SHP77 treated with DMSO at 0.1 percent for 48 hours (cell line): ENCODE data around the gene FOXQ1.
"Not testable (repeated sequence)": the region's sequence is repeated elsewhere in the genome, so short reads cannot be mapped to it uniquely, and the experiment has no call there.

Experiments used
- DNase-seq: peaks from one replicate; lab custom pipeline; 2025; lab: John Stamatoyannopoulos, UW

The FOXQ1 gene

DNA sequence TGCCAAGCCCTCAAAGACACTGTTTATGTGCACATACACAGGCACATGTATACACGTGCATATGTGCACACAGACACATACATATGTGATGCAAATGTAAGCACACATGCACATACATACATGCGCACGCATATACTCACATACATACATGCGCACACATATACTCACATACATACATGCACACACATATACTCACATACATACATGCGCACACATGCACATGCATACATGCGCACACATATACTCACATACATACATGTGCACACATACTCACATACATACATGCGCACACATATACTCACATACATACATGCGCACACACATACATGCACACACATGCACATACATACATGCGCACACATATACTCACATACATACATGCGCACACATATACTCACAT is 20.5 kb upstream of the FOXQ1 start:
- DNase-seq = no peak

- no peak for DNase-seq
These were observed 16.5 kb upstream of the FOXQ1 start for GRCh38 chr6:1295420-1295819.

GRCh38 chr6:1296079-1296478 is 15.8 kb upstream of the FOXQ1 start:
- no peak for DNase-seq

DNA sequence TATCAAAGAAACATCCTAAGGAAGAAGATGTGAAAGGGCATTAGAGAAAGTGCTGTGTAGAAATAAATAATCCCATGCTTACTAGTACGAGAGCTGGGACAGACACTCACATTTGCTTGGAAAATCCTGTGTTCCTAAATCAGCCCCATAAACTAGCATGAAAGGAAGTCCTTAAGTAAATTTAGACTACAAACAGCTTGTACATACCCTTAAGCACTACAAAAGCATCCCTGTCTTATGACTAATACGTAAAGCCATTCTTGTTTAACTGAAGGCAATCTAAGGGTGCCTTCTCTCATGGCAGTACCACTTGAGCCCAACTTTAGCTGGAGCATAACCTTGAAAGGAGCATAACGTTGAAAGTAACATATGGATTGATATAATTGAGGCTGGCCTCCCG is 15.4 kb upstream of the FOXQ1 start:
- no peak for DNase-seq

DNA sequence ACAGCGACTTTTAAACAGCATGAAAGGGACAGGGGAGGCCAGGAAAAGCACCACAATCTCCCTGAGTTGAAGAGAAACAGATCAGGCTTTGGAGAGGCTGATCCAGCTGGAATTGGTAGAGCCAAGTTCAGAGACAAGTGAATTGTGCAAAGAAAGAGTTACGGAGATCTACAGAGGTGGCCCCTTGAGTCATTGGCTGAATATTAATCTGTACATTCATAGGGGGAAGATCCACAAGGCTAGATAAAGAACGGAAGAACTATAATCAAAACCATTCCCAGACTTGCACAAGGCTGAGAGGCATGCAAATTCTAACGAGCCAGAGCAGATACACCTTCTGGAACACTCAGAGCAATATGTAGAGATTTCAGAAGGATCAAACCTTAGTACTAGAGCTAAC is 14.2 kb upstream of the FOXQ1 start:
- no peak for DNase-seq

DNA sequence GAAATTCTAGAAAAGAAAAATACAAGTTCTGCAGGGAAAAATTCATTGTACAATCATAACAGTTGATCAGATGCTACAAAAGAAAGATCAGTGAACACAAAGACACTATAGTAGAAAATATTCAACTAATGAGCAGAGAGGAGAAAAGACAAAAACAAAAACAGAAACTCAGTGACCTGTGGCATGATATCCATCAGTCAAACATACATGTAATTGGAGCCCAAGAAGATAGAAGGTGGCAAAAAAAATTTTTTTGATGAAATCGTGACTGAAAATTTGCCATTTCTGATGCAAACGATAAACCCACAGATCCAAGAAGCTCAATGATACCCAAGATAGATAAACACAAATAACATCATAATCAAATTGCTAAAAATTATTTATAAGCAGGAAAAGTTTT is 13.1 kb upstream of the FOXQ1 start:
- DNase-seq = no peak

DNA sequence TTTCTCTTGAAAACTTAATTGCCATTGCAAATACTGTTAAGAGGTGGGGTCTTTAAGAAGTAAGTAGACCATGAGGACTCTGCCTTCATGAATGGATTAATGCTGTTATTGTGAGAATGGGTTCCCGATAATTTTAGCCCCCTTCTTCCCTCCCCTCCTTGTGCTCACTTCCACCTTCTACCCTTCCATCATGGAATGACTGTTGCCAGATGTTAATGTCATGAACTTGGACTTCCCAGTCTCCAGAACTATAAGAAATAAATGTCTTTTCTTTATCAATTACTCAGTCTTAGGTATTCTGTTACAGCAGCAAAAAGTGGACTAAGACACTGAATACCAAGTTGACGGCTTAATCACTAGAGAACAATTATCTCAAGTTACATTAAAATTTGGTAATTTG is 5.8 kb upstream of the FOXQ1 start:
- no peak for DNase-seq

DNA sequence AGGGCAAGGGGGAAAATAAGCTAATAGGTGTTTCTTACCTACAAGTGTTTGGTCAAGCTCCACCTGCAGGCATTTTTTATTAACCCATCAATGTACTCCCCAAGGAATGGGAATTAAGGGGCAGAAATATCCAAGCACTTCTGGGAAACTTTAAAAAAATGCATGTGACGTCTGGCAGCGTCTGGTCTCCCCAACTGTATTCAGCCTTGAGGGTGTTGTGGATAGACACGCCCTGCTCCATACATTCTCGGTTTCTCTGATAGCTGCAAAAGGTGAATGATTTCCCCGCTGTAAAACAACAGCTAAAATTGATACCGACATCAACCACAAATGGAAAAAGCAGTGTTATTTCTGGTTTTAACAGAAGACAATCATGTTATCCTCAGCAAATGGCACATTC is 2.5 kb upstream of the FOXQ1 start:
- DNase-seq = no peak

DNA sequence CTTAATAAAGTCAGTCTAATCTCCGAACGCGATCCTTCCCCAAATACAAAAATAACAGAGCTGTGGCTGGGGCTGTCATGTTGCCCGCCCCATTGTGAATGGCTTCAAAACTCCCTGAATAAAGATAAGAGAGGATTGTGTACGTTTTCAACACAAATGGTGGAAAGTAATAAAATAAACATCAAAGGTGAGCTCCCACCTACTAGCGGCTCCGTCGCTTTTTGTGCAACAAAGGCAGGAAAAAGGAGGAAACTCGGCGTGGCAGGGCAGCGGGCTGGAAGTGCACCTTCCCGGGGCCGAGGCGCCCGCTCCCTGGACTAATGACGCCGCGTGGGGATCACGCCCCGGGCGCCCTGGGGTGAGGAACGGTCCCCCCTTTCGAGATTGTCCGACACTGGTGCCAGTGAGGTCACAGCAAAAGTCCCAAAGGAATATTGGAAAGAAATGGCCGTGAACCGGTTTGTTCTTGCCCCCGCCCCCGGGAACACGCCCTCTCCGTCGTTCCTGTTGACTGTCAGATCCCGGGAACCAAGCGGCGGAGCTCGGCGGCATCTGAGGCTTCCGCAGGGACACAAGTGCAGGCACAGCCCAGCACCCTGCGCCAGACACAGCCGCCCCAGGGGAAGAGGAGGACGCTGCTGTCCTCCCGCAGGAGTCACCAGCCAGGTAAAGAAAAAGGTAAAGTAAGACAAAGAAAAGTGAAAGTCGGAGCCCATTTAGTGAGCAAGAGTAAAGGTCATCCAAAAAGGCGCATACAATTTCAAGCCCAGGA is 1.1 kb upstream of the FOXQ1 start:
- DNase-seq = no peak

DNA sequence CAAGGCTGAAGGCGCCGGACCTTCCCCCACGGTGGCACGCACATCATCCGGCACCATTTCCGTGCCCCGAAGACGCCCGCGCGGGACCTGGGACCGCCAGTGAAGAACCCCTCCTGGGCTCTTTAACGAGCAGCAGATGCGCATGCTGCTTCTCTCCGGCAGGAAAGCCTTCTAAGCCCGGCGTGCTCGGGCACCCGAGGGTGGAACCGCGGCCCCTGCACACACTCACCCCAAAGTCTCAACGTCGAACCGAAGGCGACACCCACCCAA is 240 bp downstream of the FOXQ1 start:
- DNase-seq = no peak

DNA sequence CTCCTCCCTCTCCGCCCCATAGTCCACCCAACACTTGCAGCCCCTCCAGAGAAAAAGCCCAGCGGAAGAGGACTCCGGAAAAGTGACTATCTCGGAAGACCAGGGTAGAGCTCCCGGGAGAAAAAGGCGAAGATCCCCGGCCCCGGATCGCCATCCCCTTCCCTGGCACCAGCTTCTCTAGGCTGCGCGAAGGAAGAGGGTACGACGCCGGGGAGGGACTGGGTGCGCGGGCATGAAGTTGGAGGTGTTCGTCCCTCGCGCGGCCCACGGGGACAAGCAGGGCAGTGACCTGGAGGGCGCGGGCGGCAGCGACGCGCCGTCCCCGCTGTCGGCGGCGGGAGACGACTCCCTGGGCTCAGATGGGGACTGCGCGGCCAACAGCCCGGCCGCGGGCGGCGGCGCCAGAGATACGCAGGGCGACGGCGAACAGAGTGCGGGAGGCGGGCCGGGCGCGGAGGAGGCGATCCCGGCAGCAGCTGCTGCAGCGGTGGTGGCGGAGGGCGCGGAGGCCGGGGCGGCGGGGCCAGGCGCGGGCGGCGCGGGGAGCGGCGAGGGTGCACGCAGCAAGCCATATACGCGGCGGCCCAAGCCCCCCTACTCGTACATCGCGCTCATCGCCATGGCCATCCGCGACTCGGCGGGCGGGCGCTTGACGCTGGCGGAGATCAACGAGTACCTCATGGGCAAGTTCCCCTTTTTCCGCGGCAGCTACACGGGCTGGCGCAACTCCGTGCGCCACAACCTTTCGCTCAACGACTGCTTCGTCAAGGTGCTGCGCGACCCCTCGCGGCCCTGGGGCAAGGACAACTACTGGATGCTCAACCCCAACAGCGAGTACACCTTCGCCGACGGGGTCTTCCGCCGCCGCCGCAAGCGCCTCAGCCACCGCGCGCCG is 822 bp downstream of the FOXQ1 start:
- no peak for DNase-seq

DNA sequence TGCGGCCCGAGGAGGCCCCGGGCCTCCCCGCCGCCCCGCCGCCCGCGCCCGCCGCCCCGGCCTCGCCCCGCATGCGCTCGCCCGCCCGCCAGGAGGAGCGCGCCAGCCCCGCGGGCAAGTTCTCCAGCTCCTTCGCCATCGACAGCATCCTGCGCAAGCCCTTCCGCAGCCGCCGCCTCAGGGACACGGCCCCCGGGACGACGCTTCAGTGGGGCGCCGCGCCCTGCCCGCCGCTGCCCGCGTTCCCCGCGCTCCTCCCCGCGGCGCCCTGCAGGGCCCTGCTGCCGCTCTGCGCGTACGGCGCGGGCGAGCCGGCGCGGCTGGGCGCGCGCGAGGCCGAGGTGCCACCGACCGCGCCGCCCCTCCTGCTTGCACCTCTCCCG is 1.5 kb downstream of the FOXQ1 start:
- no peak for DNase-seq

DNA sequence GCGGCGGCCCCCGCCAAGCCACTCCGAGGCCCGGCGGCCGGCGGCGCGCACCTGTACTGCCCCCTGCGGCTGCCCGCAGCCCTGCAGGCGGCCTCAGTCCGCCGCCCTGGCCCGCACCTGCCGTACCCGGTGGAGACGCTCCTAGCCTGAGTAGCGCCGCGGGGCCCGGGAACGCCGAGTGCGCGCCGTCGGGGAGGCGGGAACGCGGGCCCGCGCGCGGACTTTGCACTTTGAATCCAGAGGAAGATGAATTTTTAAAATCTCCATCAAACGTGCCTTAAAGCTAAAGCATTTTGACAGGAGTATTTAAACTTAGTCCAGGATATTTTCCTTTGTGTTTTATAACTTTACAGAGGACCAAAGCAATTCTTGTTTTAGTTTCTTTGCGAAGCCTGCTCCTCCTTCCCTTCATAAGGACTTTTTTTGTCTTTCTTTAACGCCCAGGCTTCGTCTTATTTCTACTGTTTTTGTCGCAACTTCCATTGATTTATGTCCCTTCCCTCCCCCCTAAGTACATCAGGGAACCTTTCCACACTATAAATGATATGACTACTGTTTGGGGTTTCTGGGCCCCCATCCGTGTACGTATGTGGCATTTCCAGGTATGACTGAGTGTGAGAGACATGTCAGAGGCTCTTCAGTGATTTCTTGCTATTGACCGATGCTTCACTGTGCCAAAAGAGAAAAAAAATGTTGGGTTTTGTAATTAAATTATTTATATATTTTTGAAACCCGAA is 2.0 kb downstream of the FOXQ1 start:
- DNase-seq = no peak

DNA sequence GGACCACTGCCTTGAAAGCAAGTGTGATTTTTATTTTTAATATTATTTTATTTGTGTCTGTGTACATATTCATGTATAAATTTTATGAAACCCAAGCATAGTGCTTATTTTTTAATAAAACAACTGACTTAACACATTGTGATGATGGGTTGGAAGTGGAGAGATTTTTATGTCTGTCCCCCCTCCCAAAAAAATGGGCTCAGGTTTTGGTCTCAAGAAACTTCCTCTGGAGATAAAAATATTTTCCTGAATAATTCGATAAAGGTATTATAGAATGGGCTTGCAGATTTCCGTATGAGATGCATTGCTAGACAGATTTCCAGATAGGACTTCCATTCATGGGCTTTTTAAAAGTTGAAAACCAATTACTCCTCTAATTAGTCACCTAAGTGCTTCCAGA is 2.7 kb downstream of the FOXQ1 start:
- DNase-seq = no peak

GRCh38 chr6:1315201-1315559 is 3.3 kb downstream of the FOXQ1 start:
- DNase-seq = no peak

GRCh38 chr6:1315560-1316386 is 3.9 kb downstream of the FOXQ1 start:
- no peak for DNase-seq

GRCh38 chr6:1316489-1316971 is 4.6 kb downstream of the FOXQ1 start:
- DNase-seq = no peak

DNA sequence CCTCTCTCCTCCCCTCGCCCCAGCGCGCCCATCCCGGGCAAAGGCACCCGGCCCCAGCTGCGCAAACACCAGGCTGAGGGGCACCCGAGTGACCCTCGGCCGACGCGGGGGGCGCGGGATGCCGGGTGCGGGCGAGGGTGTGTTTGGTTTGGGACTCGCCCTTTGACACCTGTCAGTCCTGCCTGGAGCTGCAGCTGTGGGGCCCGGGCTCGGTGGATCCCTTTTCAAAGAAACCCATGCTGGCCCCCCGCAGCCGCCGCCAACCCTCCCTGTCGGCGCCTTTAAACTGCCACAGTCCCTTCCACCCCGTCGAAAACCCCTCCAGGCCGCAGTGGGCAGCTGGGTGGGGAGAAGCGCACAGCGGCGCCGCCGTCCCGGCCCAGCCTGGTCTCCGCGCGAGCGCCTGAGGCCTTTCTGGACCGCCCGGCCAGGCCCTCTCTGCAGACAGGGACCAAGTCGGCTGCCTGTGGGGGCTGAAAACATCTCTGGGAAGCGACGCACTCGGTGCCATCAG is 5.5 kb downstream of the FOXQ1 start:
- no peak for DNase-seq

DNA sequence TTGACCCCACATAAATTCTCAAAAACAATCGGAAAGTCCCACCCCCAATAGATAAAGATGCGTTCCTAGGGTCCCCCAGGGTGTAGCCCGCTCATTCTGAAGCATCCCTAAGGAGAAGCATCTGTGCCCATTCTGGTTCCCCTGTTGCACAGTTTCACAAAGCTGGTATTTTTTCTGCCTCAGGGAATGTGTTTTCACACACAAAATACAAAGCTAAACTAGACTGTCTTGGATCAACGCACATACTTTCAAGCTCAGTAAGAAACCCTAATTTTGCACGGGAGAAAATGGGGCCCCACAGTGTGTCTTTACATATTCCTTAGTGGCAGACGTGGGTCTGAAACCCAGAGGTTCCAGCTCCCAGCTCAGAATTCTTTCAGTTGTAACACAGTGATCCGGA is 6.1 kb downstream of the FOXQ1 start:
- DNase-seq = no peak

GRCh38 chr6:1318584-1318983 is 6.7 kb downstream of the FOXQ1 start:
- DNase-seq = not testable (repeated sequence)

- no peak for DNase-seq
These were observed 9.8 kb downstream of the FOXQ1 start for GRCh38 chr6:1321738-1322137.

- no peak for DNase-seq
These were observed 10.3 kb downstream of the FOXQ1 start for GRCh38 chr6:1322156-1322555.
